ENCODE measurements around the gene MCUB.

Gene MCUB

GRCh38 chr4:109548655-109549054 is 11.4 kb upstream of the MCUB start:
- Histone ChIP-seq H3K4me1 (ENCODE audit: insufficient read depth, low read length, poor library complexity, severe bottlenecking) (peaks cover 13% of the 10 kb centered on the region), H2AFZ (ENCODE audit: low read length) (no peak overlapping the region), H3K36me3 (ENCODE audit: insufficient read depth, low read length) (no peaks in the 10 kb centered on the region), H3K79me2 (ENCODE audit: insufficient read depth, low read length) (no peaks in the 10 kb centered on the region), H3K27me3 (ENCODE audit: insufficient read depth, low read length, poor library complexity, severe bottlenecking) (no peaks in the 10 kb centered on the region), H3K4me3 (ENCODE audit: low read length, poor library complexity, severe bottlenecking) (peak overlapping the region; percentile 2), H3K4me2 (ENCODE audit: low read depth, low read length, poor library complexity, severe bottlenecking) (peak overlapping the region; percentile 48), H3F3A (ENCODE audit: low read depth) (no peaks in the 10 kb centered on the region), H4K20me1 (ENCODE audit: insufficient read depth, low read length, poor library complexity, severe bottlenecking) (no peaks in the 10 kb centered on the region), H3K9me2 (replicated peaks; ENCODE audit: low read depth, low read length) (no peaks in the 10 kb centered on the region), H3K9me3 (ENCODE audit: insufficient read depth, low read depth, low read length) (no peaks in the 10 kb centered on the region; the same call in 1 of the 2 replicates), H3K9ac (ENCODE audit: low read depth, low read length, poor library complexity, severe bottlenecking) (no peak overlapping the region)
- no peak for TF ChIP-seq CTCF (conservative IDR thresholded peaks at IDR 0.05; ENCODE audit: low read length)
- no peak for TF ChIP-seq EZH2phosphoT487 (IDR thresholded peaks at IDR 0.05; ENCODE audit: borderline replicate concordance)

- no peaks in the 10 kb centered on the region; the same call in 1 of the 2 replicates for H3K9me3 ChIP-seq (ENCODE audit: insufficient read depth, low read depth, low read length)
- H3K4me3 ChIP-seq (ENCODE audit: low read length, poor library complexity, severe bottlenecking): no peak overlapping the region
- TF ChIP-seq CTCF (conservative IDR thresholded peaks at IDR 0.05; ENCODE audit: low read length) (no peak), EZH2phosphoT487 (IDR thresholded peaks at IDR 0.05; ENCODE audit: borderline replicate concordance) (no peak)
- no peaks in the 10 kb centered on the region for H3K79me2 ChIP-seq (ENCODE audit: insufficient read depth, low read length)
- H3K27me3 ChIP-seq (ENCODE audit: insufficient read depth, low read length, poor library complexity, severe bottlenecking): no peaks in the 10 kb centered on the region
- no peaks in the 10 kb centered on the region for H3F3A ChIP-seq (ENCODE audit: low read depth)
- no peak overlapping the region for H3K4me2 ChIP-seq (ENCODE audit: low read depth, low read length, poor library complexity, severe bottlenecking)
- no peaks in the 10 kb centered on the region for H3K36me3 ChIP-seq (ENCODE audit: insufficient read depth, low read length)
- H3K9me2 ChIP-seq (replicated peaks; ENCODE audit: low read depth, low read length): no peaks in the 10 kb centered on the region
- H3K4me1 ChIP-seq (ENCODE audit: insufficient read depth, low read length, poor library complexity, severe bottlenecking): peaks cover 13% of the 10 kb centered on the region
- no peak overlapping the region for H3K9ac ChIP-seq (ENCODE audit: low read depth, low read length, poor library complexity, severe bottlenecking)
- no peak overlapping the region for H2AFZ ChIP-seq (ENCODE audit: low read length)
- H4K20me1 ChIP-seq (ENCODE audit: insufficient read depth, low read length, poor library complexity, severe bottlenecking): no peaks in the 10 kb centered on the region
These were observed 7.8 kb upstream of the MCUB start for GRCh38 chr4:109552237-109552636.

GRCh38 chr4:109553130-109553529 is 6.9 kb upstream of the MCUB start:
- Histone ChIP-seq H3K4me1 (ENCODE audit: insufficient read depth, low read length, poor library complexity, severe bottlenecking) (peaks cover 11% of the 10 kb centered on the region), H3K9ac (ENCODE audit: low read depth, low read length, poor library complexity, severe bottlenecking) (no peak overlapping the region), H3K27me3 (ENCODE audit: insufficient read depth, low read length, poor library complexity, severe bottlenecking) (no peaks in the 10 kb centered on the region), H3K9me2 (replicated peaks; ENCODE audit: low read depth, low read length) (no peaks in the 10 kb centered on the region), H3K79me2 (ENCODE audit: insufficient read depth, low read length) (no peaks in the 10 kb centered on the region), H3K4me2 (ENCODE audit: low read depth, low read length, poor library complexity, severe bottlenecking) (no peak overlapping the region), H3F3A (ENCODE audit: low read depth) (no peaks in the 10 kb centered on the region), H3K9me3 (ENCODE audit: insufficient read depth, low read depth, low read length) (no peaks in the 10 kb centered on the region; the same call in 1 of the 2 replicates), H4K20me1 (ENCODE audit: insufficient read depth, low read length, poor library complexity, severe bottlenecking) (no peaks in the 10 kb centered on the region), H3K36me3 (ENCODE audit: insufficient read depth, low read length) (no peaks in the 10 kb centered on the region), H3K4me3 (ENCODE audit: low read length, poor library complexity, severe bottlenecking) (no peak overlapping the region), H2AFZ (ENCODE audit: low read length) (no peak overlapping the region)
- TF ChIP-seq CTCF (conservative IDR thresholded peaks at IDR 0.05; ENCODE audit: low read length): no peak
- no peak for TF ChIP-seq EZH2phosphoT487 (IDR thresholded peaks at IDR 0.05; ENCODE audit: borderline replicate concordance)

All from Loucy (cell line).